MM.1S (cell line): Measurements from ENCODE around the gene SDR9C7.

Source experiments
- DNase-seq: peaks from one replicate; pipeline ENCODE4 v3.0.0-alpha.2; 2015
- H2AFZ ChIP-seq: fragments of 300-600 bp; sonication (generic); 2 replicates; pipeline ENCODE4 v1.6.0; 2016; ENCODE audit warnings: antibody characterized with exemption, low read length
- H3F3A ChIP-seq: fragments of 300-600 bp; sonication (generic); 2 replicates; pipeline ENCODE4 v1.6.1; 2016; ENCODE audit warnings: mild to moderate bottlenecking, antibody characterized with exemption, low read length, moderate library complexity, mixed read lengths; ENCODE audit not compliant: insufficient read depth
- H3K27ac ChIP-seq: fragments of 300-600 bp; sonication (generic); 2 replicates; pipeline ENCODE4 v1.5.1; 2016; ENCODE audit warnings: mild to moderate bottlenecking, low read length
- H3K27me3 ChIP-seq: fragments of 300-600 bp; sonication (generic); replicated peaks from 2 replicates; pipeline ENCODE4 v1.6.0; 2016; ENCODE audit warnings: low read length; ENCODE audit not compliant: insufficient read depth
- H3K36me3 ChIP-seq: fragments of 300-600 bp; sonication (generic); replicated peaks from 2 replicates; pipeline ENCODE4 v1.6.1; 2016; ENCODE audit warnings: mild to moderate bottlenecking, low read length, mixed read lengths; ENCODE audit not compliant: insufficient read depth
- H3K4me1 ChIP-seq: fragments of 300-600 bp; sonication (generic); 2 replicates; pipeline ENCODE4 v1.6.1; 2016; ENCODE audit warnings: low read length, mixed read lengths
- H3K4me2 ChIP-seq: fragments of 300-600 bp; sonication (generic); 2 replicates; pipeline ENCODE4 v1.6.0; 2016; ENCODE audit warnings: low read depth, low read length
- H3K4me3 ChIP-seq: fragments of 300-600 bp; sonication (generic); 2 replicates; pipeline ENCODE4 v1.5.1; 2016; ENCODE audit warnings: low read length, mixed read lengths
- H3K79me2 ChIP-seq: fragments of 300-600 bp; sonication (generic); 2 replicates; pipeline ENCODE4 v1.6.1; 2016; ENCODE audit warnings: mixed run types, low read length, mixed read lengths
- H3K9ac ChIP-seq: fragments of 300-600 bp; sonication (generic); 2 replicates; pipeline ENCODE4 v1.6.1; 2016; ENCODE audit warnings: low read length, mixed read lengths
- H3K9me2 ChIP-seq: fragments of 300-600 bp; sonication (generic); replicated peaks from 2 replicates; pipeline ENCODE4 v1.6.1; 2016; ENCODE audit warnings: mild to moderate bottlenecking, low read length, mixed read lengths; ENCODE audit not compliant: insufficient read depth
- H3K9me3 ChIP-seq: fragments of 300-600 bp; sonication (generic); replicated peaks from 2 replicates; pipeline ENCODE4 v1.6.1; 2016; ENCODE audit warnings: mild to moderate bottlenecking, low read length, mixed read lengths; ENCODE audit not compliant: insufficient read depth
- H4K20me1 ChIP-seq: fragments of 300-600 bp; sonication (generic); 2 replicates; pipeline ENCODE4 v1.6.1; 2016; ENCODE audit warnings: mild to moderate bottlenecking, low read length, moderate library complexity, mixed read lengths; ENCODE audit not compliant: insufficient read depth
- EZH2 ChIP-seq: fragments of 300-600 bp; sonication (generic); optimal IDR thresholded peaks from 2 replicates; pipeline ENCODE3; 2017; ENCODE audit warnings: low read depth, mild to moderate bottlenecking, antibody characterized with exemption, low read length, mixed read lengths
- EZH2phosphoT487 ChIP-seq: fragments of 300-600 bp; sonication (generic); IDR thresholded peaks from 2 replicates; pipeline ENCODE4 v1.6.1; 2018; ENCODE audit warnings: antibody characterized with exemption, low read length
- TF ChIP-seq, protein P1 (sequence below): fragments of 300-600 bp; sonication (generic); IDR thresholded peaks from 2 replicates; pipeline ENCODE4 v1.5.1; 2016; ENCODE audit warnings: antibody characterized with exemption, low read length, mixed read lengths

SDR9C7 gene

DNA sequence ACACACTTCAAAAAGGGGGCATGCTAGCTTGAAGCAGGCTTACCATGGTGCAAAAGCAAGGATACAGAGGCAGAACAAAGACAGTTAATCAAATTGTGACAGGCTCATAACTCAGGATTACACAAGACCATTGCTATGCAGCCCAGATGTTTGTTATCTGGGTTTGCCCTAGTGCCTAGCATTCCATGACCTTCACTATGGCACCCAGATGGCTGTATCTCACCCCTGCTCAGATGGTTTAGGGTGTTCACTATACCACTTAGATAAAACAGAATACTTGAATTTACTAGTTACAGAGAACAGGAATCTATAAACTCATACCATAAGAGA lies 56.2 kb downstream of the SDR9C7 start:
- Histone ChIP-seq H3K4me2 (no peak overlapping the region), H3K4me1 (no peaks in the 10 kb centered on the region), H3K9ac (no peak overlapping the region), H3K4me3 (no peak overlapping the region), H3K27me3 (no peaks in the 10 kb centered on the region), H2AFZ (no peak overlapping the region), H3K27ac (no peak overlapping the region), H4K20me1 (no peaks in the 10 kb centered on the region), H3F3A (no peaks in the 10 kb centered on the region), H3K9me3 (no peaks in the 10 kb centered on the region), H3K36me3 (no peaks in the 10 kb centered on the region), H3K9me2 (no peaks in the 10 kb centered on the region), H3K79me2 (no peaks in the 10 kb centered on the region)
- no peak for DNase-seq
- TF ChIP-seq EZH2 (no peak), EZH2phosphoT487 (no peak)
- TF ChIP-seq, protein P1, sequence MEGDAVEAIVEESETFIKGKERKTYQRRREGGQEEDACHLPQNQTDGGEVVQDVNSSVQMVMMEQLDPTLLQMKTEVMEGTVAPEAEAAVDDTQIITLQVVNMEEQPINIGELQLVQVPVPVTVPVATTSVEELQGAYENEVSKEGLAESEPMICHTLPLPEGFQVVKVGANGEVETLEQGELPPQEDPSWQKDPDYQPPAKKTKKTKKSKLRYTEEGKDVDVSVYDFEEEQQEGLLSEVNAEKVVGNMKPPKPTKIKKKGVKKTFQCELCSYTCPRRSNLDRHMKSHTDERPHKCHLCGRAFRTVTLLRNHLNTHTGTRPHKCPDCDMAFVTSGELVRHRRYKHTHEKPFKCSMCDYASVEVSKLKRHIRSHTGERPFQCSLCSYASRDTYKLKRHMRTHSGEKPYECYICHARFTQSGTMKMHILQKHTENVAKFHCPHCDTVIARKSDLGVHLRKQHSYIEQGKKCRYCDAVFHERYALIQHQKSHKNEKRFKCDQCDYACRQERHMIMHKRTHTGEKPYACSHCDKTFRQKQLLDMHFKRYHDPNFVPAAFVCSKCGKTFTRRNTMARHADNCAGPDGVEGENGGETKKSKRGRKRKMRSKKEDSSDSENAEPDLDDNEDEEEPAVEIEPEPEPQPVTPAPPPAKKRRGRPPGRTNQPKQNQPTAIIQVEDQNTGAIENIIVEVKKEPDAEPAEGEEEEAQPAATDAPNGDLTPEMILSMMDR: no peak

DNA sequence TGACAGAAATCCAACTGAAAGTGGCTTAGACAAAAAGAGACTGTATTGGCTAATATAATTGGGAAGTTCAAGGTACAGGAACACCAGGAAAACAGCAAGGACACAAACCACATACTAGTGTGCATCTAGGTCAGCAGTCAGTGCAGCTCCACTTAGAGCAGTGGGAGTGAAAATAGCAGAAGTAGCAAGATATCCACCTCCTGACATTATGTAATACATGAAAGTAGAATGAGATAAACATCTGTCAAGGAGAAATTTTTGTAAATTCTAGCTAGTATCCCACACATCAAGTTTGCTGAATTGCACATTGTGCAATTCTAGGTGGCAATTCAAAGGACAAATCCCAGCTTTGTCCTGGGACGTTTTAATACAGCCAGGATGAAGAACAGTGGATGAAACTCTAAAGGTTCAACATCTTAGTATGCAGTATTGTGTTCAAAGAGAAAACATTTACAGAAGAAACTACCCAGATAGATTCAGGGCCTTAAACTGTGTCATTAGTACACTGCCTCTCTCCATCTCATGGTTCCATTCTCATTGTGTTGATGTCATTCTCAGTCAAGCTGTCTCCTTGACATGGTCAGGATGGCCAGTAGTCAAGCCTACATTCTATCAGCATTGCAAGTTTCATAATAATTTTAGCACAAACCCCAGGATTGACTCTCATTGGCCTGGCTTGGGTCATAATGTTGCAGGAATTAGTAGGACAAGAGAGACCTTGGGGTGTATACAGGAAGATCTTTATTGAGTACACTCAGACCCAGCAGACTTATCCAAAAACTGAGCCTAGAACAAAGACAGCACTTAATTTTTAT lies 56.8 kb downstream of the SDR9C7 start:
- no peak overlapping the region for H3K9ac ChIP-seq
- no peaks in the 10 kb centered on the region for H3K27me3 ChIP-seq
- no peaks in the 10 kb centered on the region for H4K20me1 ChIP-seq
- H3K4me3 ChIP-seq: no peak overlapping the region
- no peaks in the 10 kb centered on the region for H3F3A ChIP-seq
- TF ChIP-seq EZH2 (no peak), EZH2phosphoT487 (no peak)
- TF ChIP-seq, protein P1: no peak
- no peaks in the 10 kb centered on the region for H3K9me3 ChIP-seq
- no peaks in the 10 kb centered on the region for H3K79me2 ChIP-seq
- no peak for DNase-seq
- no peaks in the 10 kb centered on the region for H3K36me3 ChIP-seq
- no peak overlapping the region for H3K4me2 ChIP-seq
- H3K4me1 ChIP-seq: no peaks in the 10 kb centered on the region
- H2AFZ ChIP-seq: no peak overlapping the region
- H3K9me2 ChIP-seq: no peaks in the 10 kb centered on the region
- H3K27ac ChIP-seq: no peak overlapping the region

DNA sequence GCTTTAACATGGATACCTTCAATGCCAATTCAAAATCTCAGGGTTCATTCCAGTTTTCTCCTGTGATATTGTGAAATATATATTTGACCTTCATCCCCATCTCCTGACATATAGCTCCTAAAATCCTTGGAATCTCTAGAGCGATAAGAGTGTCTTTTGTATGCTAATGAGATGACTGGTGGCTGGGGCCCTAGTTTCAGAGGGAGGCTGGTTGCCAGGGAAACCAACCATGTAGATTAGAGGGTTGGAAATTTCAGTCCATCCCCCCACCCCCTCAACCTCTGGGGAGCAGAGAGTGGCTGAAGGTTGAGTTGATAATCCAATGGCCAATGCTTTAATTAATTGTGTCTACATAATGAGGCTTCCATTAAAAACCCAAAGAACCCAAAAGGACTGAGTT lies 59.4 kb downstream of the SDR9C7 start:
- Histone ChIP-seq H3K27ac (no peak overlapping the region), H2AFZ (no peak overlapping the region), H3K9me2 (no peaks in the 10 kb centered on the region), H3K79me2 (no peaks in the 10 kb centered on the region), H3K4me1 (no peaks in the 10 kb centered on the region), H3F3A (no peaks in the 10 kb centered on the region), H3K36me3 (no peaks in the 10 kb centered on the region), H3K9ac (no peak overlapping the region), H3K9me3 (no peaks in the 10 kb centered on the region), H3K4me3 (no peak overlapping the region), H3K4me2 (no peak overlapping the region), H3K27me3 (no peaks in the 10 kb centered on the region), H4K20me1 (no peaks in the 10 kb centered on the region)
- no peak for DNase-seq
- no peak for TF ChIP-seq EZH2phosphoT487
- no peak for TF ChIP-seq EZH2
- TF ChIP-seq, protein P1: no peak
